Fibroblast of mammary gland (primary cell): Measurements from ENCODE around the gene SCN9A.

Experiments used
- DNase-seq: peaks from one replicate; pipeline ENCODE4 v3.0.0-alpha.2; 2010; ENCODE audit warnings: low read depth
- H3K4me3 ChIP-seq: 2 replicates; pipeline ENCODE4 v1.5.1; 2011; ENCODE audit warnings: low read depth, mild to moderate bottlenecking, low read length, moderate library complexity; ENCODE audit not compliant: control insufficient read depth
- TF ChIP-seq, protein P1 (sequence below): conservative IDR thresholded peaks from 2 replicates; pipeline ENCODE4 v1.5.1; 2011; ENCODE audit warnings: low read depth, low read length, inconsistent platforms; ENCODE audit not compliant: control insufficient read depth, insufficient read depth

Gene SCN9A

DNA sequence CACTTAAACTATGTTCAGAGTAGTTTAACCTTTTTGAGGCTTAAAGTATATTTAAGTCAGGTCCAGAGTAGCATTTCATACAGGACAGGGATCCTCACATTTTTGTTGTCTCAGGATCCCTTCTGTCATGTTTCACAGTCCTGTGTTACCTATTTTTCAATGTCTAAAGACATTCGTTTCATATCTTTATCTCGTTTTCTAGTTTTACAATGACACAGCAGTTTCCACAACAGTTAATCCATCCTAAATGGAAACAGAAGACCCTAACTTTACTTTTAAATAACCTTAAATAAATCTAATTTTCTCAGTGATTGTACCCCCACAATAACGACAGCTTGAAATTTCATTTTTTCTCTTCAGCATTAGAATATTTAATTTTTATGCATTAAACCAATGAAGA is 17.3 kb upstream of the SCN9A start:
- no peak overlapping the region for H3K4me3 ChIP-seq
- TF ChIP-seq, protein P1, sequence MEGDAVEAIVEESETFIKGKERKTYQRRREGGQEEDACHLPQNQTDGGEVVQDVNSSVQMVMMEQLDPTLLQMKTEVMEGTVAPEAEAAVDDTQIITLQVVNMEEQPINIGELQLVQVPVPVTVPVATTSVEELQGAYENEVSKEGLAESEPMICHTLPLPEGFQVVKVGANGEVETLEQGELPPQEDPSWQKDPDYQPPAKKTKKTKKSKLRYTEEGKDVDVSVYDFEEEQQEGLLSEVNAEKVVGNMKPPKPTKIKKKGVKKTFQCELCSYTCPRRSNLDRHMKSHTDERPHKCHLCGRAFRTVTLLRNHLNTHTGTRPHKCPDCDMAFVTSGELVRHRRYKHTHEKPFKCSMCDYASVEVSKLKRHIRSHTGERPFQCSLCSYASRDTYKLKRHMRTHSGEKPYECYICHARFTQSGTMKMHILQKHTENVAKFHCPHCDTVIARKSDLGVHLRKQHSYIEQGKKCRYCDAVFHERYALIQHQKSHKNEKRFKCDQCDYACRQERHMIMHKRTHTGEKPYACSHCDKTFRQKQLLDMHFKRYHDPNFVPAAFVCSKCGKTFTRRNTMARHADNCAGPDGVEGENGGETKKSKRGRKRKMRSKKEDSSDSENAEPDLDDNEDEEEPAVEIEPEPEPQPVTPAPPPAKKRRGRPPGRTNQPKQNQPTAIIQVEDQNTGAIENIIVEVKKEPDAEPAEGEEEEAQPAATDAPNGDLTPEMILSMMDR = no peak
- no peak for DNase-seq

- H3K4me3 ChIP-seq = no peak overlapping the region
- TF ChIP-seq, protein P1 = no peak
- peak; percentile 12 for DNase-seq
Observed at GRCh38 chr2:166388481-166389070, 12.8 kb upstream of the SCN9A start.

DNA sequence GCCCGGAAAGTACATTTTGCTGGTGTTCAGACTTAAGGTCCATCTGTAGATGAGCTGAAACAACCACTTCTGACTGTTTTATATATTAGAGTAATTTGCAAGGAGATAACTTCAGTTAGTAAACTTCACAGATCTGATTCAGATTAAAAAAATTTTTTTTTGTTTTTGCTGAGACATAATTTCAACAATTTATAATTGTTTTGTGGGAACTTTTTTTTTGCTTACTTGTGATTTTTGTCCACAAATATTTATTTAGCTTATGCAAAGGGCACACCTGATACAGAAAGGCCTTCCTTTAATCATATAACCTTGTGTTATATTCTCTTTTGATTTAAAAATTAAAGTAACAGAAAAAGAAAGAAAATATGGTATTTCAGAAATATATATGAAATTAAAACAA is 9.6 kb upstream of the SCN9A start:
- H3K4me3 ChIP-seq = no peak overlapping the region
- TF ChIP-seq, protein P1 = no peak
- no peak for DNase-seq

- no peak overlapping the region for H3K4me3 ChIP-seq
- TF ChIP-seq, protein P1 = peak; percentile 50
- peak; percentile 51 for DNase-seq
Observed at GRCh38 chr2:166384774-166385173, 9.0 kb upstream of the SCN9A start.

- no peak overlapping the region for H3K4me3 ChIP-seq
- TF ChIP-seq, protein P1 = no peak
- DNase-seq = no peak
Observed at GRCh38 chr2:166382448-166382847, 6.7 kb upstream of the SCN9A start.

DNA sequence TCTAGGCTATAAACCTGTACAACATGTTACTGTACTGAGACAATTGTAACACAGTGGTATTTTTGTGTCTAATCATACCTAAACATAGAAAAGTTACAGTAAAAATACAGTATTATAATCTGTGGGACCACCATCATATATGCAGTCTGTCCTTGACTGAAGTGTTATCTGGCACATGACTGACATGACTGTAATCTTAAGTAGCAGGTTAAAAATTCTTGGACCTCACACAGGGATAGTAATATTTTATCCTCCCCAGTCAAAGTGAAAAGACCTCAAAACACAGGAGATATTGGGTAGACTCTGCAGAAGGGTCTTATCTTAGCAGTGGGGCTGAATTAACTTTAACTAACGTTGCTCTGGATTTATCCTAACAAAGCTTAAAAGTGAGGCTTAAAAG is 4.9 kb upstream of the SCN9A start:
- no peak for DNase-seq
- TF ChIP-seq, protein P1 = no peak
- no peak overlapping the region for H3K4me3 ChIP-seq

DNA sequence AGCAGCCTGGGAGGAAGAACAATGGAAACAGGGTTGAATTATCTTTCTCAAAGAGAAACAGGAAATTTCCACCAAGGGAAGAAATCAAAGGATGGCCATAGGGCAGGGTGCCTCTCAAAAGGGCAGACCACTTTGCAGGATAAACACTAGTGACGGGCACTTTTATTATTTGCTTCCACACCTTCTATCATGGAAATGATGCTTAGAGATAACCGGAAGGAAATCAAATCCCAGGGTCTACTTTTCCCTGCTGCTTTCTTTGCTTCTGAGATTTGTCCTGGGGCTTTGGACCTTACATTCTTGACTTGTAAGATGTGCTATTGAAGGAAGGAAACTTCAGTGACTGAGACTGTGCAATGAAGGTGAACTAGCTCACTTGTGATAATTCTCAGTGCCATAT is 1.1 kb upstream of the SCN9A start:
- DNase-seq = no peak
- TF ChIP-seq, protein P1 = no peak
- H3K4me3 ChIP-seq = peak overlapping the region; percentile 79
